IMR-90 (cell line): Measurements from ENCODE around the gene SMARCA4. TPM values are rescaled to one million over a fixed set of nuclear protein-coding genes. Genes with fewer than 3 reads are reported as not detected.
A peak's percentile ranks its signal among the peaks of the same experiment; 100 is the strongest.

Experiments
- ATAC-seq: fragments of 200-7000 bp; cut with Tn5 transposase; 2 replicates; pipeline ENCODE4 v1.9.1; 2020; ENCODE audit warnings: low read depth, mild to moderate bottlenecking, moderate library complexity
- BruUV-seq: library from RNA; stranded (reverse); fragments of 400-500 nt; replicated peaks from 2 replicates; lab custom pipeline; 2021; lab: Mats Ljungman, UMichigan
- CTCF ChIA-PET: fragments of 300-600 bp; formaldehyde crosslinking; extraction: SDS; loops from one replicate; lab custom pipeline; 2021; ENCODE audit warnings: antibody characterized with exemption; lab: Yijun Ruan, JAX
- POLR2A ChIA-PET: fragments of 300-600 bp; sonication (Branson Sonifier 250); formaldehyde crosslinking; loops from one replicate; lab custom pipeline; 2022; ENCODE audit warnings: antibody characterized with exemption; ENCODE audit not compliant: unreplicated experiment; lab: Charles Lee
- DNase-seq: peaks from one replicate; pipeline ENCODE4 v3.0.0; 2013
- H2AFZ ChIP-seq: replicated peaks from 2 replicates; pipeline ENCODE3; 2013; ENCODE audit warnings: low read length, mild to moderate bottlenecking; ENCODE audit not compliant: poor library complexity
- H2AK5ac ChIP-seq: 2 replicates; pipeline ENCODE4 v1.6.1; 2013; ENCODE audit warnings: low read depth, low read length, inconsistent platforms
- H2AK9ac ChIP-seq: replicated peaks from 2 replicates; pipeline ENCODE3; 2013; ENCODE audit warnings: mild to moderate bottlenecking, low read depth, low read length, moderate library complexity; ENCODE audit not compliant: poor library complexity
- H2BK120ac ChIP-seq: 2 replicates; pipeline ENCODE4 v1.6.1; 2013; ENCODE audit warnings: low read depth, low read length, inconsistent platforms
- H2BK15ac ChIP-seq: 3 replicates; pipeline ENCODE4 v1.6.1; 2013; ENCODE audit warnings: low read depth, low read length, inconsistent platforms
- H2BK20ac ChIP-seq: 2 replicates; pipeline ENCODE4 v1.6.1; 2013; ENCODE audit warnings: low read depth, mild to moderate bottlenecking, inconsistent platforms, low read length, moderate library complexity
- H2BK5ac ChIP-seq: 2 replicates; pipeline ENCODE4 v1.6.1; 2013; ENCODE audit warnings: mild to moderate bottlenecking, low read depth, low read length, inconsistent platforms; ENCODE audit not compliant: poor library complexity, severe bottlenecking
- H3K14ac ChIP-seq: replicated peaks from 2 replicates; pipeline ENCODE4 v1.6.1; 2013; ENCODE audit warnings: low read depth, low read length, inconsistent platforms
- H3K18ac ChIP-seq: 2 replicates; pipeline ENCODE4 v1.6.1; 2013; ENCODE audit warnings: low read depth, low read length, control low read depth
- H3K23ac ChIP-seq: 2 replicates; pipeline ENCODE4 v1.6.1; 2013; ENCODE audit warnings: low read depth, low read length, inconsistent platforms
- H3K27ac ChIP-seq: 2 replicates; pipeline ENCODE4 v1.5.1; 2013; ENCODE audit warnings: mild to moderate bottlenecking, control low read depth, low read length; ENCODE audit not compliant: insufficient read depth
- H3K27me3 ChIP-seq: 2 replicates; pipeline ENCODE4 v1.6.1; 2013; ENCODE audit warnings: low read length; ENCODE audit not compliant: control insufficient read depth, insufficient read depth
- H3K36me3 ChIP-seq: 2 replicates; pipeline ENCODE4 v1.6.1; 2013; ENCODE audit warnings: low read length, mixed read lengths; ENCODE audit not compliant: control insufficient read depth, insufficient read depth
- H3K4ac ChIP-seq: 2 replicates; pipeline ENCODE4 v1.6.1; 2013; ENCODE audit warnings: low read depth, low read length, inconsistent platforms
- H3K4me1 ChIP-seq: 2 replicates; pipeline ENCODE4 v1.6.1; 2013; ENCODE audit warnings: low read length, mixed read lengths; ENCODE audit not compliant: control insufficient read depth, insufficient read depth
- H3K4me2 ChIP-seq: 2 replicates; pipeline ENCODE4 v1.6.1; 2013; ENCODE audit warnings: low read depth, mild to moderate bottlenecking, control low read depth, low read length, moderate library complexity
- H3K4me3 ChIP-seq: 2 replicates; pipeline ENCODE4 v1.5.1; 2013; ENCODE audit warnings: low read depth, mild to moderate bottlenecking, control low read depth, low read length, moderate library complexity; ENCODE audit not compliant: insufficient read depth
- H3K56ac ChIP-seq: 2 replicates; pipeline ENCODE4 v1.6.1; 2013; ENCODE audit warnings: low read length, inconsistent platforms; ENCODE audit not compliant: insufficient read depth; ENCODE audit errors: extremely low read depth
- H3K79me1 ChIP-seq, 2 experiments: 2 replicates each; pipeline ENCODE4 v1.6.1; 2013; ENCODE audit warnings: low read length in 2 of 2, inconsistent platforms in 1 of 2, low read depth in 1 of 2
- H3K9ac ChIP-seq: 2 replicates; pipeline ENCODE4 v1.6.1; 2013; ENCODE audit warnings: low read depth, low read length, control low read depth
- H3K9me1 ChIP-seq: 2 replicates; pipeline ENCODE4 v1.6.1; 2013; ENCODE audit warnings: low read length, inconsistent platforms; ENCODE audit not compliant: insufficient read depth
- H3K9me3 ChIP-seq: 2 replicates; pipeline ENCODE4 v1.6.1; 2013; ENCODE audit warnings: low read length; ENCODE audit not compliant: control insufficient read depth, insufficient read depth
- H4K20me1 ChIP-seq: 2 replicates; pipeline ENCODE4 v1.6.1; 2013; ENCODE audit warnings: low read length, inconsistent platforms; ENCODE audit not compliant: insufficient read depth
- H4K5ac ChIP-seq: 2 replicates; pipeline ENCODE4 v1.6.1; 2013; ENCODE audit warnings: mild to moderate bottlenecking, low read depth, low read length, control low read depth
- H4K8ac ChIP-seq, 2 experiments: 2 replicates each; pipeline ENCODE4 v1.6.1; 2013; ENCODE audit warnings: low read depth in 2 of 2, low read length in 2 of 2, control low read depth in 1 of 2, inconsistent platforms in 1 of 2
- H4K91ac ChIP-seq: 2 replicates; pipeline ENCODE4 v1.6.1; 2013; ENCODE audit warnings: low read depth, low read length, inconsistent platforms; ENCODE audit not compliant: insufficient read depth
- CHD1 ChIP-seq: IDR thresholded peaks from 2 replicates; pipeline ENCODE4 v1.6.1; 2012; ENCODE audit warnings: low read depth, low read length, improper control_type of control experiment
- MAZ ChIP-seq: IDR thresholded peaks from 2 replicates; pipeline ENCODE4 v1.6.1; 2012; ENCODE audit warnings: low read depth, mild to moderate bottlenecking, low read length, improper control_type of control experiment, moderate library complexity, borderline replicate concordance
- NFE2L2 ChIP-seq: fragments of 150-350 bp; IDR thresholded peaks from 2 replicates; pipeline ENCODE4 v1.6.1; 2016; ENCODE audit warnings: low read depth, mild to moderate bottlenecking, low read length
- RCOR1 ChIP-seq: IDR thresholded peaks from 2 replicates; pipeline ENCODE4 v1.6.1; 2012; ENCODE audit warnings: mild to moderate bottlenecking, low read length, improper control_type of control experiment; ENCODE audit not compliant: insufficient replicate concordance
- WGBS, 2 experiments: methylation state at CpG; one replicate each; pipeline versions ENCODE4 v1.1.5 to v1.1.7; 2013; ENCODE audit warnings: missing lambda C conversion rate in 2 of 2; ENCODE audit not compliant: insufficient read length in 1 of 2; ENCODE audit errors: extremely low coverage in 2 of 2; 5-methylcytosine and 5-hydroxymethylcytosine counted together
- dilution Hi-C: fragments of 300-500 bp; cut with HindIII; formaldehyde crosslinking; loops from one replicate; pipeline ENCODE4 v1.14.3; 2018; ENCODE audit warnings: low sequenced_read_pairs; ENCODE audit not compliant: unreplicated experiment
- in situ Hi-C: fragments of 300-500 bp; cut with MboI; formaldehyde crosslinking; loops from 3 replicates; pipeline ENCODE4 v1.14.3; 2019; ENCODE audit warnings: low sequenced_read_pairs, inconsistent platforms, mixed read lengths
- intact Hi-C: fragments of 100-400 bp; cut with micrococcal nuclease; formaldehyde crosslinking; loops from 2 replicates; pipeline ENCODE4 v1.10.0; 2022
- polyA plus RNA-seq, 3 experiments: library from polyadenylated mRNA; depleted of rRNA; stranded (reverse); fragments of >200 nt; gene quantifications; 2 replicates each; pipeline ENCODE4 v1.2.3, GENCODE V29; 2012; ENCODE audit warnings: low replicate concordance in 1 of 3
- total RNA-seq: library from RNA; depleted of rRNA; stranded (reverse); fragments of >200 nt; gene quantifications from 2 replicates; pipeline ENCODE4 v1.2.3, GENCODE V29; 2012
- TF ChIP-seq, protein P1 (sequence below): fragments of 150-350 bp; IDR thresholded peaks from 2 replicates; pipeline ENCODE4 v1.6.1; 2016; ENCODE audit warnings: low read depth, mild to moderate bottlenecking, low read length, moderate library complexity, borderline replicate concordance

Gene SMARCA4
- total and polyA plus RNA-seq, 2 of the 4 experiments (the other 2 are of a cell fraction): 41.4 to 85.6 TPM

DNA sequence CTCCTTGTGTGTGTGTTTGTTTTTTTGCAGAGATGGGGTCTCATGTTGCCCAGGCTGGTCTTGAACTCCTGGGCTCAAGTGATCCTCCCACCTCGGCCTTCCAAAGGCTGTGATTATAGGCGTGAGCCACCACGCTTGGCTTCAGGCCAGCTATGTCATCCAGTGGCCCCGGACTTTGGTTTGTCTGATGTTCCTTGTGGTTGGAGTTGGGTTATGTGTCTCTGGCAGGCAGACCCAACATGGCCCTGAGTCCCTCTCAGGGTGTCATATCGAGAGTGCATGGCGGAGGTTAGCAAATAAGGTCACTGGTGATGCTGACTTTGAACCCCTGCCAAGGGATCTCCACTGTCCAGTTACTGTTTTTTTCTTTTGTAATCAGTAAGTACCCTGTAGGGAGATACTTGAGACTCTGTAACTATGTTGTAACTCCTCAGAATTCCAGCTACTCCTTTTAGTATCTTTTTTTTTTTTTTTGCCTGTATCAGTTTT is 37.3 kb downstream of the SMARCA4 start:
- Histone ChIP-seq H4K20me1 (peaks cover 3% of the 10 kb centered on the region; the same call in 1 of the 2 replicates), H3K9me3 (no peaks in the 10 kb centered on the region), H3K9me1 (no peaks in the 10 kb centered on the region), H3K56ac (no peak overlapping the region), H4K8ac (no peak overlapping the region), H3K27me3 (no peaks in the 10 kb centered on the region), H3K18ac (no peak overlapping the region), H2AK5ac (no peak overlapping the region), H2BK5ac (no peak overlapping the region), H3K36me3 (peaks cover 63% of the 10 kb centered on the region), H3K27ac (no peak overlapping the region), H3K4ac (no peak overlapping the region), H2BK15ac (no peak overlapping the region), H3K9ac (no peak overlapping the region), H4K5ac (no peak overlapping the region), H2BK120ac (no peak overlapping the region), H3K4me2 (no peak overlapping the region), H3K14ac (no peak overlapping the region), H2AFZ (no peak overlapping the region), H3K23ac (no peak overlapping the region), H3K4me3 (no peak overlapping the region), H3K4me1 (peaks cover 1% of the 10 kb centered on the region; the same call in 1 of the 2 replicates), H4K91ac (no peak overlapping the region), H3K79me1 (peaks cover 15 to 47% of the 10 kb centered on the region in 2 experiments), H2AK9ac (peak overlapping the region; percentile 1), H2BK20ac (no peak overlapping the region)
- intact Hi-C loops: no loop called here
- DNase-seq (peak; percentile 29), ATAC-seq (peak; percentile 57)
- WGBS, 2 experiments: 70% methylated on average over 2 of the region's 6 CpGs; no CpG with 5 or more reads in 1 of the 2 experiments
- TF ChIP-seq, protein P1, sequence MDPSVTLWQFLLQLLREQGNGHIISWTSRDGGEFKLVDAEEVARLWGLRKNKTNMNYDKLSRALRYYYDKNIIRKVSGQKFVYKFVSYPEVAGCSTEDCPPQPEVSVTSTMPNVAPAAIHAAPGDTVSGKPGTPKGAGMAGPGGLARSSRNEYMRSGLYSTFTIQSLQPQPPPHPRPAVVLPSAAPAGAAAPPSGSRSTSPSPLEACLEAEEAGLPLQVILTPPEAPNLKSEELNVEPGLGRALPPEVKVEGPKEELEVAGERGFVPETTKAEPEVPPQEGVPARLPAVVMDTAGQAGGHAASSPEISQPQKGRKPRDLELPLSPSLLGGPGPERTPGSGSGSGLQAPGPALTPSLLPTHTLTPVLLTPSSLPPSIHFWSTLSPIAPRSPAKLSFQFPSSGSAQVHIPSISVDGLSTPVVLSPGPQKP: no peak
- TF ChIP-seq CHD1 (no peak), RCOR1 (no peak), MAZ (no peak), NFE2L2 (no peak)
- in situ Hi-C loops: no loop called here
- no TSS peak for BruUV-seq
- CTCF ChIA-PET: interaction anchor here (0.6 kb wide), 1 partner anchor 61 kb away, joined by 3 read pairs; no protein-coding TSS in a partner anchor
- dilution Hi-C loops: no loop called here
- POLR2A ChIA-PET: no interaction called here
